ENCODE results near the gene TRIM37. TPM values are rescaled to one million over a fixed set of nuclear protein-coding genes. Genes with fewer than 3 reads are reported as not detected.

Gene TRIM37
- total RNA-seq, 1 donor from 2014 or later: 25.1 TPM

GRCh38 chr17:59018019-59018418, 88.7 kb downstream of the TRIM37 start:
- DNase-seq (ENCODE audit: extremely low spot score, unreplicated experiment): no peak
- H3K27ac Mint-ChIP-seq: no peak overlapping the region
- no peak overlapping the region for H3K4me3 Mint-ChIP-seq
- H3K36me3 Mint-ChIP-seq: peaks cover 22% of the 10 kb centered on the region
- no peaks in the 10 kb centered on the region for H3K4me1 Mint-ChIP-seq (ENCODE audit: unreplicated experiment)
- no peak for TF ChIP-seq CTCF (conservative IDR thresholded peaks at IDR 0.05)
- no peaks in the 10 kb centered on the region for H3K27me3 Mint-ChIP-seq
- no peaks in the 10 kb centered on the region for H3K9me3 Mint-ChIP-seq

- H3K9me3 Mint-ChIP-seq: no peaks in the 10 kb centered on the region
- H3K4me3 Mint-ChIP-seq: no peak overlapping the region
- no peak for DNase-seq (ENCODE audit: extremely low spot score, unreplicated experiment)
- H3K4me1 Mint-ChIP-seq (ENCODE audit: unreplicated experiment): no peaks in the 10 kb centered on the region
- TF ChIP-seq CTCF (conservative IDR thresholded peaks at IDR 0.05): no peak
- H3K27me3 Mint-ChIP-seq: no peaks in the 10 kb centered on the region
- peaks cover 7% of the 10 kb centered on the region for H3K36me3 Mint-ChIP-seq
- H3K27ac Mint-ChIP-seq: no peak overlapping the region
Measured at GRCh38 chr17:59011975-59012374, 94.7 kb downstream of the TRIM37 start.

GRCh38 chr17:59010026-59010425, 96.7 kb downstream of the TRIM37 start:
- Mint-ChIP-seq H3K27me3 (no peaks in the 10 kb centered on the region), H3K4me1 (ENCODE audit: unreplicated experiment) (no peaks in the 10 kb centered on the region), H3K4me3 (no peak overlapping the region), H3K27ac (no peak overlapping the region), H3K36me3 (peaks cover 7% of the 10 kb centered on the region), H3K9me3 (no peaks in the 10 kb centered on the region)
- no peak for DNase-seq (ENCODE audit: extremely low spot score, unreplicated experiment)
- TF ChIP-seq CTCF (conservative IDR thresholded peaks at IDR 0.05): no peak

- TF ChIP-seq CTCF (conservative IDR thresholded peaks at IDR 0.05): no peak
- H3K4me3 Mint-ChIP-seq: no peak overlapping the region
- no peaks in the 10 kb centered on the region for H3K27me3 Mint-ChIP-seq
- no peak overlapping the region for H3K27ac Mint-ChIP-seq
- no peaks in the 10 kb centered on the region for H3K9me3 Mint-ChIP-seq
- peaks cover 5% of the 10 kb centered on the region for H3K4me1 Mint-ChIP-seq (ENCODE audit: unreplicated experiment)
- no peak for DNase-seq (ENCODE audit: extremely low spot score, unreplicated experiment)
- no peaks in the 10 kb centered on the region for H3K36me3 Mint-ChIP-seq
Measured at GRCh38 chr17:59008737-59009136, 97.9 kb downstream of the TRIM37 start.

GRCh38 chr17:59007995-59008394, 98.7 kb downstream of the TRIM37 start:
- Mint-ChIP-seq H3K27ac (no peak overlapping the region), H3K4me3 (no peak overlapping the region), H3K27me3 (no peaks in the 10 kb centered on the region), H3K9me3 (no peaks in the 10 kb centered on the region), H3K4me1 (ENCODE audit: unreplicated experiment) (peaks cover 5% of the 10 kb centered on the region), H3K36me3 (no peaks in the 10 kb centered on the region)
- TF ChIP-seq CTCF (conservative IDR thresholded peaks at IDR 0.05): no peak
- no peak for DNase-seq (ENCODE audit: extremely low spot score, unreplicated experiment)
